HepG2 (cell line): ENCODE measurements around the gene TNRC18.

Experiments used
- EP300 ChIP-seq, 3 experiments: sonication (generic) in 1 of 3; formaldehyde crosslinking in 1 of 3; IDR thresholded peaks; 2 replicates each; pipeline versions ENCODE4 v1.5.1 to v1.6.1; 2011 to 2020; ENCODE audit warnings: low read depth in 2 of 3, low read length in 2 of 3, borderline replicate concordance in 1 of 3, improper control_type of control experiment in 1 of 3, mild to moderate bottlenecking in 1 of 3, missing genetic modification reagents in 1 of 3, moderate library complexity in 1 of 3
- NFIC ChIP-seq: IDR thresholded peaks from 2 replicates; pipeline ENCODE4 v1.6.1; 2012; ENCODE audit warnings: mild to moderate bottlenecking, low read length, inconsistent platforms
- RFX5 ChIP-seq: IDR thresholded peaks from 2 replicates; pipeline ENCODE4 v1.6.1; 2011; ENCODE audit warnings: low read depth, low read length, improper control_type of control experiment

- no peak for TF ChIP-seq EP300 (IDR thresholded peaks at IDR 0.05; ENCODE audit: low read depth in 2 of 2, low read length in 2 of 2)
- no peak for TF ChIP-seq EP300 (CRISPR knock-in tag; IDR thresholded peaks at IDR 0.05; ENCODE audit: borderline replicate concordance)
- peak; percentile 27; the same call in 1 of the 2 replicates for TF ChIP-seq RFX5
- TF ChIP-seq NFIC = no peak
Measured at GRCh38 chr7:5452937-5453540, 29.4 kb upstream of the TNRC18 start.
